Measurements from ENCODE around the gene MYLK4. TPM values are rescaled to one million over a fixed set of nuclear protein-coding genes. Genes with fewer than 3 reads are reported as not detected.

Gene MYLK4
- total and polyA plus RNA-seq, 2 experiments from 2014 or later, result 0.20 to 0.43 TPM

DNA sequence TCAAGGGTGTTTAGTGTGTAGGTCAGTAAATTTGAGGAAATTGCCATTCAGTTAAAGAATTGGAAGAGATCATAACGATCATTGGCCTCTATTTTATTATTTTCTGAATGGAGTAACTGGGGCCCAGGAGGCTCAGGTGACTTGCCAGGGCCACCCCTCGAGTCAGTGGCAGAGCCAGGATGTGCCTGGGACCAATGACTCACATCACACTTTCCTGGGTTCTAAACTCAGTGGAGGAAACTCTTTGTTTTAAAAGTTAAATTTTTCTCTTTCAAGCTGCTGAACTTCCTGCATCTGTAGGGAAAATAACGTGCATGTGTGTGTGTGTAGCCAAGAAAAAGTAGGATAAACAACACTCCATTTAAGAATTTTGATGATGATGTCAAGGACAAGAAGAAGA, 135.5 kb downstream of the MYLK4 start:
- Histone ChIP-seq H3K4me3 (no peak overlapping the region), H3K9me3 (ENCODE audit: low read depth) (no peaks in the 10 kb centered on the region), H3K4me2 (ENCODE audit: unreplicated experiment) (no peak overlapping the region), H2AFZ (no peak overlapping the region), H3K27me3 (replicated peaks; ENCODE audit: insufficient read depth) (peaks cover 34% of the 10 kb centered on the region), H3K79me2 (ENCODE audit: insufficient read depth) (no peaks in the 10 kb centered on the region), H3F3A (ENCODE audit: insufficient read depth) (no peaks in the 10 kb centered on the region), H3K4me1 (ENCODE audit: insufficient read depth) (no peaks in the 10 kb centered on the region), H3K9ac (no peak overlapping the region), H3K27ac (no peak overlapping the region), H3K9me2 (ENCODE audit: insufficient read depth) (no peaks in the 10 kb centered on the region), H4K20me1 (ENCODE audit: insufficient read depth) (no peaks in the 10 kb centered on the region), H3K36me3 (ENCODE audit: low read depth) (no peaks in the 10 kb centered on the region)
- no peak for DNase-seq
- TF ChIP-seq EZH2 (IDR thresholded peaks at IDR 0.05; ENCODE audit: insufficient read depth, poor library complexity, severe bottlenecking) (no peak), EZH2phosphoT487 (IDR thresholded peaks at IDR 0.05; ENCODE audit: insufficient read depth, low read depth) (no peak)
- in situ Hi-C loops (cut with MboI), result no loop called here
- WGBS, 2 experiments (ENCODE audit: low coverage in 1 of 2, low lambda C conversion rate in 2 of 2, missing lambda C conversion rate in 2 of 2), result 15% methylated on average over 3 of the region's 3 CpGs

DNA sequence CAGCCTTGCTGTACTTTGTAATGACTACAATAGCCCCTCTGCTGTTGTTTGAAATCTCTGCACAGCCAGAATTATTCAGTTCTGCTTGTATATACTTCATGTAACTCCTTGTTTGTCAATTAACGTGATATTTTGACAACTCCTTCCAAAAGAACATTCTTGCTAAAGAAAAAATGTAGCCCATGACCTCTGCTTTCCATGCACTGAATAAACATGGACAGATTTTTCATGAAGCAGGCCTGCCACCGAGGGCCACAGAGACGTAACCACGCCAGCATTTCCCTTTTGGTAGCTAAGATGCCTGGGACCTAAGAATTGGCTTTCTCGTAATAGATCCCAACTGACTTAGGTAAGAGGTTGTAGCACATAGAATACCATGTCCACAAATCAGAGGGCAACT, 135.9 kb downstream of the MYLK4 start:
- Histone ChIP-seq H3K4me1 (ENCODE audit: insufficient read depth) (no peaks in the 10 kb centered on the region), H4K20me1 (ENCODE audit: insufficient read depth) (no peaks in the 10 kb centered on the region), H3K9me3 (ENCODE audit: low read depth) (no peaks in the 10 kb centered on the region), H3K9ac (no peak overlapping the region), H3K27me3 (replicated peaks; ENCODE audit: insufficient read depth) (peaks cover 31% of the 10 kb centered on the region), H3K9me2 (ENCODE audit: insufficient read depth) (no peaks in the 10 kb centered on the region), H3F3A (ENCODE audit: insufficient read depth) (no peaks in the 10 kb centered on the region), H3K79me2 (ENCODE audit: insufficient read depth) (no peaks in the 10 kb centered on the region), H3K27ac (no peak overlapping the region), H3K4me3 (no peak overlapping the region), H3K36me3 (ENCODE audit: low read depth) (no peaks in the 10 kb centered on the region), H2AFZ (no peak overlapping the region), H3K4me2 (ENCODE audit: unreplicated experiment) (no peak overlapping the region)
- WGBS, 2 experiments (ENCODE audit: low coverage in 1 of 2, low lambda C conversion rate in 2 of 2, missing lambda C conversion rate in 2 of 2), result 46 to 49% methylated on average over 5 of the region's 5 CpGs
- no peak for TF ChIP-seq EZH2 (IDR thresholded peaks at IDR 0.05; ENCODE audit: insufficient read depth, poor library complexity, severe bottlenecking)
- in situ Hi-C loops (cut with MboI), result no loop called here
- no peak for DNase-seq

DNA sequence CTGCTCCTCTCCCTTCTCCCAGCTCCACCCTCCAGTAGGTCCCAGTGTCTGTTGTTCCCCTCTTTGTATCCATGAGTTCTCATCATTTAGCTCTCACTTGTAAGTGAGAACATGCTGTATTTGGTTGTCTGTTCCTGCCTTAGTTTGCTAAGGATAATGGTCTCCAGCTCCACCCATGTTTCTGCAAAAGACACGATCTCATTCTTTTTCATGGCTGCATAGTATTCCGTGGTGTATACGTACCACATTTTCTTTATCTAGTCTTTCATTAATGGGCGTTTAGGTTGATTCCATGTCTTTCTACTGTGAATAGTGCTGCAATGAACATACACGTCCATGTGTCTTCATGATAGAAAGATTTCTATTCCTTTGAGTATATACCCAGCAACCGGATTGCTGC, 136.6 kb downstream of the MYLK4 start:
- H3K79me2 ChIP-seq (ENCODE audit: insufficient read depth), result no peaks in the 10 kb centered on the region
- H3K4me3 ChIP-seq, result no peak overlapping the region
- H3K36me3 ChIP-seq (ENCODE audit: low read depth), result no peaks in the 10 kb centered on the region
- no peak for DNase-seq
- in situ Hi-C loops (cut with MboI), result no loop called here
- H4K20me1 ChIP-seq (ENCODE audit: insufficient read depth), result no peaks in the 10 kb centered on the region
- H3F3A ChIP-seq (ENCODE audit: insufficient read depth), result no peaks in the 10 kb centered on the region
- H2AFZ ChIP-seq, result no peak overlapping the region
- H3K4me2 ChIP-seq (ENCODE audit: unreplicated experiment), result no peak overlapping the region
- H3K9me2 ChIP-seq (ENCODE audit: insufficient read depth), result no peaks in the 10 kb centered on the region
- WGBS, 2 experiments (ENCODE audit: low coverage in 1 of 2, low lambda C conversion rate in 2 of 2, missing lambda C conversion rate in 2 of 2), result 57 to 65% methylated on average over 6 of the region's 6 CpGs
- no peak overlapping the region for H3K27ac ChIP-seq
- no peak for TF ChIP-seq EZH2phosphoT487 (IDR thresholded peaks at IDR 0.05; ENCODE audit: insufficient read depth, low read depth)
- no peak for TF ChIP-seq EZH2 (IDR thresholded peaks at IDR 0.05; ENCODE audit: insufficient read depth, poor library complexity, severe bottlenecking)
- no peaks in the 10 kb centered on the region for H3K9me3 ChIP-seq (ENCODE audit: low read depth)
- H3K9ac ChIP-seq, result no peak overlapping the region
- H3K4me1 ChIP-seq (ENCODE audit: insufficient read depth), result no peaks in the 10 kb centered on the region
- H3K27me3 ChIP-seq (replicated peaks; ENCODE audit: insufficient read depth), result peaks cover 30% of the 10 kb centered on the region

Other genes with a start within 250 kb of the MYLK4 start
- 63.1 and 64.9 TPM in 2 replicates for gene WRNIP1, start 14.5 kb upstream of the MYLK4 start, total RNA-seq (2014; rRNA removed; shearing (Covaris generic))
- gene WRNIP1, start 14.5 kb upstream of the MYLK4 start, polyA plus RNA-seq (2016; fragmentation: Nextera tagmentation; extraction: Ambion mirVana), result 16.8 and 17.0 TPM in 2 replicates
- gene SERPINB1, start 90.9 kb upstream of the MYLK4 start, total RNA-seq (2014; rRNA removed; shearing (Covaris generic)), result 13.8 and 28.3 TPM in 2 replicates
- 32.5 and 32.8 TPM in 2 replicates for gene SERPINB1, start 90.9 kb upstream of the MYLK4 start, polyA plus RNA-seq (2016; fragmentation: Nextera tagmentation; extraction: Ambion mirVana)
- gene SERPINB9, start 152.4 kb upstream of the MYLK4 start, total RNA-seq (2014; rRNA removed; shearing (Covaris generic)), result 1.1 and 2.4 TPM in 2 replicates
- 0.91 and 1.1 TPM in 2 replicates for gene SERPINB9, start 152.4 kb upstream of the MYLK4 start, polyA plus RNA-seq (2016; fragmentation: Nextera tagmentation; extraction: Ambion mirVana)
- gene SERPINB6, start 220.6 kb upstream of the MYLK4 start, total RNA-seq (2014; rRNA removed; shearing (Covaris generic)), result 95.7 and 141 TPM in 2 replicates
- gene SERPINB6, start 220.6 kb upstream of the MYLK4 start, polyA plus RNA-seq (2016; fragmentation: Nextera tagmentation; extraction: Ambion mirVana), result 149 and 153 TPM in 2 replicates
- gene NQO2, start 249.0 kb upstream of the MYLK4 start, total RNA-seq (2014; rRNA removed; shearing (Covaris generic)), result 26.2 and 29.6 TPM in 2 replicates
- 61.0 and 64.2 TPM in 2 replicates for gene NQO2, start 249.0 kb upstream of the MYLK4 start, polyA plus RNA-seq (2016; fragmentation: Nextera tagmentation; extraction: Ambion mirVana)

All from GM23248 (cell line).